ENCODE results near the gene GINS2. TPM values are rescaled to one million over a fixed set of nuclear protein-coding genes. Genes with fewer than 3 reads are reported as not detected.

Gene GINS2
- total RNA-seq, 1 experiment from 2014 or later = 38.0 TPM

GRCh38 chr16:85637808-85638647 is 50.7 kb downstream of the GINS2 start:
- no peaks in the 10 kb centered on the region for H3K9me3 Mint-ChIP-seq
- DNase-seq (ENCODE audit: low spot score) (no peak), ATAC-seq (no peak)
- H3K4me3 Mint-ChIP-seq = no peak overlapping the region
- H3K36me3 Mint-ChIP-seq = no peaks in the 10 kb centered on the region
- ChIA-PET POLR2A (no interaction called here), CTCF (interaction anchor here (1.0 to 3.7 kb wide), 5 partner anchors 10 to 176 kb away, joined by 3 to 24 read pairs (median 3); no protein-coding TSS in a partner anchor)
- H3K27me3 Mint-ChIP-seq (ENCODE audit: low read depth) = no peaks in the 10 kb centered on the region
- H3K27ac Mint-ChIP-seq = peak overlapping the region; percentile 79
- TF ChIP-seq IRF1 (CRISPR knock-in tag; IDR thresholded peaks at IDR 0.05) (no peak), E2F4 (CRISPR knock-in tag; IDR thresholded peaks at IDR 0.05; ENCODE audit: borderline replicate concordance, low read depth) (no peak), AFF4 (CRISPR knock-in tag; IDR thresholded peaks at IDR 0.05; ENCODE audit: borderline replicate concordance) (no peak), IRF2 (CRISPR knock-in tag; IDR thresholded peaks at IDR 0.05; ENCODE audit: borderline replicate concordance, low read depth) (no peak), CREB1 (CRISPR knock-in tag; IDR thresholded peaks at IDR 0.05) (no peak), MYBL2 (CRISPR knock-in tag; IDR thresholded peaks at IDR 0.05) (no peak), NFE2L1 (CRISPR knock-in tag; IDR thresholded peaks at IDR 0.05) (no peak)
- H3K4me1 Mint-ChIP-seq = no peaks in the 10 kb centered on the region; the same call in 1 of the 2 replicates

GRCh38 chr16:85637061-85637807 is 51.5 kb downstream of the GINS2 start:
- Mint-ChIP-seq H3K27me3 (ENCODE audit: low read depth) (no peaks in the 10 kb centered on the region), H3K27ac (no peak overlapping the region), H3K36me3 (no peaks in the 10 kb centered on the region), H3K9me3 (no peaks in the 10 kb centered on the region), H3K4me1 (no peaks in the 10 kb centered on the region; the same call in 1 of the 2 replicates), H3K4me3 (no peak overlapping the region)
- no peak for ATAC-seq
- POLR2A ChIA-PET = interaction anchor here (0.7 kb wide), 1 partner anchor 72 kb away, joined by 3 read pairs; no protein-coding TSS in a partner anchor
- DNase-seq (ENCODE audit: low spot score) = no peak
- CTCF ChIA-PET = interaction anchor here (0.8 to 3.7 kb wide), 6 partner anchors 9 to 176 kb away, joined by 3 to 24 read pairs (median 3); no protein-coding TSS in a partner anchor
- no peak for TF ChIP-seq ZNF138 (CRISPR knock-in tag; conservative IDR thresholded peaks at IDR 0.05)
- TF ChIP-seq ZNF281 (CRISPR knock-in tag; IDR thresholded peaks at IDR 0.05) = no peak
- no peak for TF ChIP-seq ELF4 (CRISPR knock-in tag; IDR thresholded peaks at IDR 0.05; ENCODE audit: low read depth)
- TF ChIP-seq ZNF416 (CRISPR knock-in tag; IDR thresholded peaks at IDR 0.05) = no peak
- no peak for TF ChIP-seq AFF4 (CRISPR knock-in tag; IDR thresholded peaks at IDR 0.05; ENCODE audit: borderline replicate concordance)
- no peak for TF ChIP-seq JAZF1 (CRISPR knock-in tag; IDR thresholded peaks at IDR 0.05)
- no peak for TF ChIP-seq ARID4B (CRISPR knock-in tag; IDR thresholded peaks at IDR 0.05; ENCODE audit: borderline replicate concordance)
